HepG2 (cell line): ENCODE results near the gene F8.

Experiments
- FOXA3 ChIP-seq: IDR thresholded peaks from 2 replicates; pipeline ENCODE4 v1.6.1; 2016; ENCODE audit warnings: missing genetic modification reagents, missing compliant biosample characterization
- POLR2A ChIP-seq, 2 experiments: IDR thresholded peaks; 2 replicates each; pipeline ENCODE4 v1.6.1; 2011; ENCODE audit warnings: low read depth in 2 of 2, low read length in 2 of 2, mild to moderate bottlenecking in 1 of 2, moderate library complexity in 1 of 2; ENCODE audit not compliant: insufficient read depth in 1 of 2
- ZNF263 ChIP-seq: sonication (generic); formaldehyde crosslinking; IDR thresholded peaks from 2 replicates; pipeline ENCODE4 v1.4.0; 2020; ENCODE audit warnings: missing genetic modification reagents
- TF ChIP-seq, protein P1 (sequence below): sonication (generic); formaldehyde crosslinking; IDR thresholded peaks from 2 replicates; pipeline ENCODE4 v1.4.0; 2020; ENCODE audit warnings: missing genetic modification reagents, mild to moderate bottlenecking, borderline replicate concordance
- TF ChIP-seq, protein P2 (sequence below): sonication (generic); formaldehyde crosslinking; IDR thresholded peaks from 2 replicates; pipeline ENCODE4 v1.5.1; 2020; ENCODE audit warnings: missing genetic modification reagents, mild to moderate bottlenecking, borderline replicate concordance
- TF ChIP-seq, protein P3 (sequence below): sonication (generic); formaldehyde crosslinking; IDR thresholded peaks from 2 replicates; pipeline ENCODE4 v1.5.0; 2020; ENCODE audit warnings: mild to moderate bottlenecking, missing genetic modification reagents, moderate library complexity

DNA sequence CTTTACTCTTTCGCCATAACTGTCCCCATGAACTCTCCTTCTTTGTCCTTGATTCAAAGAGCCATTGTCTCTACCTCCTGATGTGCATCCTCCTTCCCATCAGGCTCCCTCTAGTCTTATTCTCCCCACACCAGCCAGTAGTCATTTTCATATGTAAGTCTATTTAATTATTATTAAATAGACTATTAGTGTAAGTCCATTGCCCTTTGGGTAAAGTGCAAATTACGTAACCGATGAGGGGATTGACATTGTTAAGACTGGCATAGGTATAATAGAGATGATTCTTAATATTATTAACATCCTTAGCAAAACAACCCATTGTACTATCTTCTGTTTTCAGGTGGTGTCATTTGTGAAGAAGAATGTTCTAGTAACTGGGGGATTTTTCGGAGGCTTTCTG, 31.7 kb upstream of the F8 start:
- no peak for TF ChIP-seq FOXA3 (CRISPR knock-in tag)
- TF ChIP-seq, protein P1, sequence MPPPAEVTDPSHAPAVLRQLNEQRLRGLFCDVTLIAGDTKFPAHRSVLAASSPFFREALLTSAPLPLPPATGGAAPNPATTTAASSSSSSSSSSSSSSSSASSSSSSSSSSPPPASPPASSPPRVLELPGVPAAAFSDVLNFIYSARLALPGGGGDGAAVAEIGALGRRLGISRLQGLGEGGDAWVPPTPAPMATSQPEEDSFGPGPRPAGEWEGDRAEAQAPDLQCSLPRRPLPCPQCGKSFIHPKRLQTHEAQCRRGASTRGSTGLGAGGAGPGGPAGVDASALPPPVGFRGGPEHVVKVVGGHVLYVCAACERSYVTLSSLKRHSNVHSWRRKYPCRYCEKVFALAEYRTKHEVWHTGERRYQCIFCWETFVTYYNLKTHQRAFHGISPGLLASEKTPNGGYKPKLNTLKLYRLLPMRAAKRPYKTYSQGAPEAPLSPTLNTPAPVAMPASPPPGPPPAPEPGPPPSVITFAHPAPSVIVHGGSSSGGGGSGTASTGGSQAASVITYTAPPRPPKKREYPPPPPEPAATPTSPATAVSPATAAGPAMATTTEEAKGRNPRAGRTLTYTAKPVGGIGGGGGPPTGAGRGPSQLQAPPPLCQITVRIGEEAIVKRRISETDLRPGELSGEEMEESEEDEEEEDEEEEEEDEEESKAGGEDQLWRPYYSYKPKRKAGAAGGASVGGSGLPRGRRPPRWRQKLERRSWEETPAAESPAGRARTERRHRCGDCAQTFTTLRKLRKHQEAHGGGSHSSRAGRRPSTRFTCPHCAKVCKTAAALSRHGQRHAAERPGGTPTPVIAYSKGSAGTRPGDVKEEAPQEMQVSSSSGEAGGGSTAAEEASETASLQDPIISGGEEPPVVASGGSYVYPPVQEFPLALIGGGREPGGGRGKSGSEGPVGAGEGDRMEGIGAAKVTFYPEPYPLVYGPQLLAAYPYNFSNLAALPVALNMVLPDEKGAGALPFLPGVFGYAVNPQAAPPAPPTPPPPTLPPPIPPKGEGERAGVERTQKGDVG (CRISPR knock-in tag) = no peak
- no peak for TF ChIP-seq POLR2A (IDR thresholded peaks at IDR 0.05; ENCODE audit: insufficient read depth in 1 of 2, low read depth in 2 of 2, low read length in 2 of 2)
- TF ChIP-seq, protein P2, sequence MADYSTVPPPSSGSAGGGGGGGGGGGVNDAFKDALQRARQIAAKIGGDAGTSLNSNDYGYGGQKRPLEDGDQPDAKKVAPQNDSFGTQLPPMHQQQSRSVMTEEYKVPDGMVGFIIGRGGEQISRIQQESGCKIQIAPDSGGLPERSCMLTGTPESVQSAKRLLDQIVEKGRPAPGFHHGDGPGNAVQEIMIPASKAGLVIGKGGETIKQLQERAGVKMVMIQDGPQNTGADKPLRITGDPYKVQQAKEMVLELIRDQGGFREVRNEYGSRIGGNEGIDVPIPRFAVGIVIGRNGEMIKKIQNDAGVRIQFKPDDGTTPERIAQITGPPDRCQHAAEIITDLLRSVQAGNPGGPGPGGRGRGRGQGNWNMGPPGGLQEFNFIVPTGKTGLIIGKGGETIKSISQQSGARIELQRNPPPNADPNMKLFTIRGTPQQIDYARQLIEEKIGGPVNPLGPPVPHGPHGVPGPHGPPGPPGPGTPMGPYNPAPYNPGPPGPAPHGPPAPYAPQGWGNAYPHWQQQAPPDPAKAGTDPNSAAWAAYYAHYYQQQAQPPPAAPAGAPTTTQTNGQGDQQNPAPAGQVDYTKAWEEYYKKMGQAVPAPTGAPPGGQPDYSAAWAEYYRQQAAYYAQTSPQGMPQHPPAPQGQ = no peak
- TF ChIP-seq, protein P3, sequence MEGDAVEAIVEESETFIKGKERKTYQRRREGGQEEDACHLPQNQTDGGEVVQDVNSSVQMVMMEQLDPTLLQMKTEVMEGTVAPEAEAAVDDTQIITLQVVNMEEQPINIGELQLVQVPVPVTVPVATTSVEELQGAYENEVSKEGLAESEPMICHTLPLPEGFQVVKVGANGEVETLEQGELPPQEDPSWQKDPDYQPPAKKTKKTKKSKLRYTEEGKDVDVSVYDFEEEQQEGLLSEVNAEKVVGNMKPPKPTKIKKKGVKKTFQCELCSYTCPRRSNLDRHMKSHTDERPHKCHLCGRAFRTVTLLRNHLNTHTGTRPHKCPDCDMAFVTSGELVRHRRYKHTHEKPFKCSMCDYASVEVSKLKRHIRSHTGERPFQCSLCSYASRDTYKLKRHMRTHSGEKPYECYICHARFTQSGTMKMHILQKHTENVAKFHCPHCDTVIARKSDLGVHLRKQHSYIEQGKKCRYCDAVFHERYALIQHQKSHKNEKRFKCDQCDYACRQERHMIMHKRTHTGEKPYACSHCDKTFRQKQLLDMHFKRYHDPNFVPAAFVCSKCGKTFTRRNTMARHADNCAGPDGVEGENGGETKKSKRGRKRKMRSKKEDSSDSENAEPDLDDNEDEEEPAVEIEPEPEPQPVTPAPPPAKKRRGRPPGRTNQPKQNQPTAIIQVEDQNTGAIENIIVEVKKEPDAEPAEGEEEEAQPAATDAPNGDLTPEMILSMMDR (CRISPR knock-in tag) = no peak
- no peak for TF ChIP-seq ZNF263 (CRISPR knock-in tag)
